Stimulated activated CD4-positive, alpha-beta T cell treated with anti-CD3 and anti-CD28 coated beads, Interleukin-15, amount 100 ng/mL, for 1 hour (primary cell): ENCODE data around the gene IFNAR1.
A peak's percentile ranks its signal among the peaks of the same experiment; 100 is the strongest.

Source experiments
- DNase-seq, 2 donors: peaks; one replicate each; pipeline ENCODE4 v3.0.0-alpha.2; 2020; ENCODE audit warnings: low read depth in 1 of 2, low spot score in 1 of 2

The IFNAR1 gene

DNA sequence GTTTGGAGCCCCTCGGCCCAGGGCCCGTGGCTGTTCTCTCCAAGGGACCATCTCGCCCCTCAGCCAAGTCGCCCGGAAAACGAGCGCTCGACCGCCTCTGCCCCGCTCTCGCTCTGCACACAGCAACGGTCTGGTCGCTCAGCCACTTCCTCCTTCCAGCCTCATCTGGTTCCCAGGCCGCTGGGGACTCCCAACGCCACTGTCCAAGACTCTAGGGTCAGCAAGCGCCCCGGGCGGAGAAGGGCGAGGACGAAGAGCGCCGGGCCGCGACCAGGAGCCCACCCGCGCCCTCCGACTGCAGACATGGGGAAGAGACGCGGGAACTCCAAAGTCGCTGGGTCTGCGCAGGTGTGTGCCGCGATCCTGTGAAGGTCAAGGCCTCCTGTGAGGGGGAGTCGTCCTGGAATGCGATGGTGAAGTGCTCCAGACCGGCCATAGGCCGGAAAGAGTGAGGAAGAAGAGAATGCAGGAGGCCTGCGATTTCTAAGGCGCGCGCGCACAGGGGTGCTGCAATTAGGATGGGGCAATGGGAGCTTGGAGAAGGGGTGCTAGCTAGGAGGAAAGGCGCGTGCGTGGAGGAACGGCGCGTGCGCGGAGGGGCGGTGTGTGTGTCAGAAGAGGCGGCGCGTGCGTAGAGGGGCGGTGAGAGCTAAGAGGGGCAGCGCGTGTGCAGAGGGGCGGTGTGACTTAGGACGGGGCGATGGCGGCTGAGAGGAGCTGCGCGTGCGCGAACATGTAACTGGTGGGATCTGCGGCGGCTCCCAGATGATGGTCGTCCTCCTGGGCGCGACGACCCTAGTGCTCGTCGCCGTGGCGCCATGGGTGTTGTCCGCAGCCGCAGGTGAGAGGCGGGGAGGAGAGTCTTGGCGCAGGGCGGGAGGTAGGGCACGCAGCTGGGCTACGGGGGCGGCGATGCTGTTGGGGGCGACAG, at the start of gene IFNAR1:
TSS of gene IFNAR1 (plus strand) at position 680 of the 931 bp plus-strand sequence. CDS start at position 766, 86 bp downstream.
- peak; percentile 97 to 98 for DNase-seq

- DNase-seq, result no peak
Measured at GRCh38 chr21:33278721-33279120, 46.0 kb upstream of the IFNAR1 start.

DNA sequence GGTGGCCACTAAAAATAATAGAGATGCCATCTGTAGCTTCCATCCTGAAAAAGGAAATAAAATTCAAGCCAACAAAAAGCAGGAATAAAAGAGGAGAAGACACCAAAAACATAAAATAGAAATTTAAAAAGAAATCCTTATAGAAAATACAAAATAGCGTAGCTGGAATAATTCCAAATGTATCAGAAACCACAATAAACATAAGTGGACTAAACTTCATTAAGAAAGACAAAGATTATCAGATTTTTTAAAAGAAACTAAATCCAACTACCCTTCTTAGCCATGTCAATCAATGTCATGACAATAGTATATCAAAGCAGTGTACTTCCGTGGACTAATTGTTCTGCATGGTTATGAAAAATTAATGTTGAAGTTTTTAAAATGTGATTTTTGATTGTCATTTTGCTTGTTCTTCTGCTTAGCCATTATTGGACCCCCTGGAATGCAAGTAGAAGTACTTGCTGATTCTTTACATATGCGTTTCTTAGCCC, 45.4 kb upstream of the IFNAR1 start:
- no peak for DNase-seq

DNA sequence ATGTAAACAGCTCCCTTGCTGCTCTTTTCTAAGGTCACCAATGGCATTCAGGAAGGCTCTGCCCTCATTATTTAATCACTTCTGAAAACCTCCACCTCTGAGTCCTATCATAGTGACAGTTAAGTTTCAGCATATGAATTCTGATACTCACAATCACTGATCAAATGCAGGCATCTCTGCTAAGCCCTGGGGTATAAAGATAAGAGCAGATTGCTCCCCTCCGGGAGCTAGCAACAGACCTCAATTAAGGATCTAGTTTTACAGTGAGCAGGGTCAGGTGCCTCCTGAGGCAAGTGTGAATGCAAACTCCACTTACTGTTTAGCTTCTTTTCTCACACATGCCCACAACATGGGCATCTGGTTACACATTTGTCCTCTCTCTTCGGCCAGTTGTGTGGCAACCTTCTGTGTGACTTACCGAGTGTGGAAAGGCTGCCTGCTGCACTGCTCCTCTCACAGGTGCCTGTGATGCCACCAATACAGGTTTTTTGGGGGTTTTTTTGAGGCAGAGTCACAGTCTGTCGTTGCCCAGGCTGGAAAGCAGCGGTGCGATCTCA, 43.6 kb upstream of the IFNAR1 start:
- no peak for DNase-seq

- DNase-seq, result no peak
Measured at GRCh38 chr21:33283203-33283602, 41.6 kb upstream of the IFNAR1 start.

DNA sequence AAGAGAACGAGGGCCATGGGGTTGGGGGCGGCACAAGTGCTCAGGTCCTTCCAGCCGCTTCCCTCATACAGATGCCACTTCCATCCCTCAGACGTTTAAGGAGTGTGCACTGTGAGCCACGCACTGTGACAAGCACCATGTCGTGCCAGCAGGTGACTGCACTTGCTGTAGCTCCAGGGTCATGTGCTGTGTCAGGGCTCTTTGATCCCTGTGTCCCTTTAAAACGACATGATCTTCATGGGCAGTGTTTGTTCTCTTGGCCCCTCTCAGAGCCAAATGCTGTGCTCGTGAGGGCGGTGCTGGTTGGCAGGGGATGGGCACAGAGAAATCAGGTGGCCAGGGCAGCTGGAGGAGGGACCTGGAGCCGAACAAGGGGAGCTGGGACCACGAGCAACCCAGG, 38.7 kb upstream of the IFNAR1 start:
- no peak for DNase-seq

- no peak for DNase-seq
Measured at GRCh38 chr21:33286600-33287456, 37.9 kb upstream of the IFNAR1 start.

GRCh38 chr21:33289199-33289819, 35.5 kb upstream of the IFNAR1 start:
- DNase-seq, result no peak

DNA sequence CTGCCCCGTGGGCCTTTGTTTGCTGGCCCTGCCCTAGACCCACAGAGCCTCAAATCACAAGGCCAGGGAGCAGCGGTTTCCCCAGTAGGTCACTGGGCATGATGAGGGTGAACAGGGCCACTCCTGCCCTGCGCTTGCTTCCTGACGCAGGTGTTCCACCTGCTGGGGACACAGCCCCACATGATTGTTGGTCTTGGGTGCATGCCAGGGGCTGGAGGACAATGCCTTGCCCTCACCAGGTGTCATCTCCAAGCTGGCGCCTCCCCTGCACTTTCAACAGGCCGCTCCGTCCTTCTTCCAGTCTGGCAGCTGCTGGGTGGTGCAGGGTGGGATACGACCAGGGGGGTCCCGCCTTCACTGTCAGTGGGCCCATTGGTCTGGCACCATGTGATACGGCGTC, 34.3 kb upstream of the IFNAR1 start:
- no peak for DNase-seq

GRCh38 chr21:33291686-33292085, 33.1 kb upstream of the IFNAR1 start:
- DNase-seq, result no peak

DNA sequence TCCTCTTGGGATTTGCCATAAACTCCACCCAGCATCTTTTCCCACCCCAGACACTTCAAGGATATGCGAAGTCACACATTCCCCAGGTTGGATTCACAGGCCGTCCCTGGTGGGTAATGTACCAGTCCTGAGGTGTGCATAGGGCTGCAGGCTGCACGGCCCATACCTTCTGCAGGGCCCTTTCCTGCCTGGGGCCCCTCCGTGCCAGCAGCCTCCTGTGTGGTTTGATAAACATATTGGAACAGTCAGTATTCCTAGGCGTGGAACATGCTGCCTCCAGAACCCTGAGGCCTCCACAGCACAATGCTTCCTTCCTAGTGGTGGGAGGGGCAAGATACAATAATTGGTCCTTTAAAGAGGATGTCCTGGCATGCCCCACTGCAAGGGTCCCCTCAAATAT, 32.0 kb upstream of the IFNAR1 start:
- DNase-seq, result no peak

DNA sequence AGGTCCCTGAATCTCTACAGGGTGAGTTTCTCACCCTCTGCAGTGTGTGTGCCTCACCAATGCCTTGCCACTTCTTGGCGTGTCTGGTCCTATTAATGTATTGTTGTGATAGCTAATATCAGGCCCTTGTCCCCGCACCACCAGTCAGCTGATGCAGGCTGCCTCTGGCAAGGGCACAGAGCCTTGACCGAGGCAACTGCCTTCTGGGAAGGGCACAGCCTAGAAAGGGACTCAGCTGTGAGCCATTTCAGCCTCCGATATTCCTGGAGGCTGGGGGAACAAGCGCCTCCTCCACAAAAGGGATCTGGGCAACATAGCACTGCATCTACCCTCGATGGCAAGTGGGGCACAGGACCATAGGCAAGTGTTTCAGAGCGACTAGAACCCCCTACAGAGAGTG, 31.6 kb upstream of the IFNAR1 start:
- DNase-seq, result no peak

DNA sequence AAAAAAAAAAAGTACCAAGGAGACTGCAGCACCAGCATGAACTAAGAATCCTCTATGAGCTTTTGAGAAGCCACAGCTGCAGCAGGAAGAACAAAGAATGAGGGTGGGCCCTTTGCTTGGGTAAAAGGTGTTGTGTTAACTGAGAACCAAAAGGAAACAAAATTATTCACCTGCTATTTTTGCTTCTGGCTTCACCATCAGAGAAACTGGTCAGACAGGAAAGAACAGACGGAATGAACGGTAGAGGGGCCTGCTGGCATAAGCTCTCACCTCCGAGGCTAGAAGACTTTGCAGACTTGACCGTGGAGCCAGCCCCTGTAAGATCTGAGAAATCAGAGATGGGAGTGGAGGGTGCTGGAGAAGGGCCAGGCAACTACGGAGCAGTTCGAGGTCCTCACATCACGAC, 31.0 kb upstream of the IFNAR1 start:
- no peak for DNase-seq

- DNase-seq, result no peak
Measured at GRCh38 chr21:33296156-33296555, 28.6 kb upstream of the IFNAR1 start.

DNA sequence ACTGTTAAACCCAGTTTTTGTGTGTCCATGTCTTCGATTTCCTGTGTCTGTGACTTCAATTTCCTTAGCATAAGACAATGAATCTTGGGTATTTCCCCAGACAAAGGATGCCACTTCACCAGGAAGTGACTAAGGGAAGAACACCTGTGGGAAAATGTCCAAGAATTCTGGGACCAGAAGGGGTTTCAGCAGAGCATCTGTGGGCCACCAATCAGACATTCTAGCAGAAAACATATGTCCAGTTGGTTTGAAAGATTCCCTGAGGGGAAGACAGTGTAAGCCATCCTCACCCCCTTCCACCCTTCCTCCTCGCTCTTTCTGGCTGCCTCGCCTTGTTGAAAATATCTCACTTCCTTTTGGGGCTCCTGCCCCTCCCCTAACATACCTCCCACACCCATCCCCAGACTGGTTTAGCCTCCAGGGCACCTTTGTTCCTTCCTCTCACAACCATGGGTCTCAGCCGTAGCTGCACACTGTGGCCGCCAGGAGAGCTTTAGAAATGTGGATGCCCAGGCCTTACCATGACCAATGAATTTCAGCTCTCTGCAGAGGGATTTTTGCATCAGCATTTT, 25.5 kb upstream of the IFNAR1 start:
- peak in 1 of 2 donors; percentile 3 for DNase-seq

DNA sequence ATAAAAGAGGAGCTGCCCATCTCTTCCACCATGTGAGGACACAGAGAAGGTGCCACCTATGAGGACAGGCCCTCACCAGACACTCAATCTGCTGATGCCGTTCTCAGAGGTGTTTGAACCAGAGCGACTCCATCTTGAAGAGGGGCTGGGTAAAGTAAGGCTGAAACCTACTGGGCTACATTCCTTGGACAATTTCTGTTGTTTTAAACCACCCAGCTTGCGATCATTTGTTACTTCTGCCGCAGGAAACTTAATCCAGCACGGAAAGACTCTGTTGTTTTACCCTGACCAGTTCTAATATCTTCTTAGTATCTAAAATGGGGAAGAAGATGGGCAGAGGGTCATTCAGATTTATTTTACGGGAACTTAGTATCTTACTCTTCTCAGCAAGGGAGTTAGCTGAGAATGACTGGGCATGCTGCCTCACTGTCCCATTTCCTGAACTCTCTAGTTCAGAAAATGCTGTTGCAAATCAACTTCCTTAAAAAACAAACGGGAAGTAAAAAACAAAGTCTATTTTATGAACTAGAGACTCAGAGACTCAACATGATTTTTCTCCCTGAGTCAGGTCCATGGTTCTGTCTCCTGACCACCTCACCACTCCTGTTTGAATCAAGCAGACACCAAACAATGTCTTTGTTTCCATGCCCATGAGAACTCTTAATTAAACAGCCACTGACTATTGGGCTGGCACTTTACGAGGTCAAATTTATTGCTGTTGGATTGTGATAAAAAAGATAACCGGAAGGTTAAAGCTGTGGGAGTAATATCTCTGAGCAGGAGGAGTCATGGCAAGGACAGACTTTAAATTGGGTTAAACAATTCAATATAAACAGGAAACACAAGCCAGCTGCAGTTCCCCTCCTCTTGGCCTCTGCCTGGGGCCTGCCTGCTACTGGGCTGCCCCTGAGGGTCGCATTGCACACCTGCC, 23.8 kb upstream of the IFNAR1 start:
- DNase-seq, result no peak

GRCh38 chr21:33301632-33302002, 23.2 kb upstream of the IFNAR1 start:
- DNase-seq, result no peak

GRCh38 chr21:33302055-33302454, 22.7 kb upstream of the IFNAR1 start:
- no peak for DNase-seq

DNA sequence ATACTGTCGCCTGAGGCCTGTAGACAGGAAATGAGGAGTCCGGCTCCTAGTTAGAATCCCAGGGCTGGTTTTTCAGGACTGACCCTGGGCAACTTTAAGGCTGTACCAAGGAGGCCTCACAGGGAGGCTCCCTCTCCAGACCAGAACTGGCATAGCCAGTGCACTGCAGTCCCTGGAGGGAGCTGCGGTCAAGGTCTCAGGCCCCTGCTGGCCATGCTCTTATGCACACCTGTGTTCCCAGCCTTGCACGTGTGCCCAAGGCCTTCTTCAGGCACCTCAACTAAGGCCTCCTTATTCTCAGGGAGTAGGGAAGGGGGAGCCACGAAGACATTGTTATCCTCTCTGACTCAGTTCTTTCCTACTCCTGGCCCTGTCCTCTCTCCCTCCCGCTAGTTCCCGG, 22.0 kb upstream of the IFNAR1 start:
- no peak for DNase-seq

DNA sequence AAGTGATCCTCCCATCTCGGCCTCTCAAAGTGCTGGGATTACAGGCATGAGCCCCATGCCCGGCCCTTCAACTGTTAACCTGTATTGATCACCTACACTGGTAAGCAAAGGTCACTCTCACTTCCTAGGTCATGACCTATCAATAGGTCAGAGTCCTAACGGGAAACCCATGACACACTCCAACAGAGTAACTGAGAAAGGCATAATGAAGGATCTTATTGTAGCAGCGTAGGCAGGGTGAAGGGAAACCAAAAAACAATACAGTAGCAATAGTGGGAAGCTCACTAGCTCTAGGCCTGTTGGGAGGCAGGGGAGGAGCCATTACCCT, 19.5 kb upstream of the IFNAR1 start:
- no peak for DNase-seq
